Measurements from ENCODE around the gene RPS6KL1.

GRCh38 chr14:74875941-74876913, 46.8 kb downstream of the RPS6KL1 start, which contains the start of gene PROX2:
- no peak for TF ChIP-seq NFRKB (IDR thresholded peaks at IDR 0.05)
- TF ChIP-seq HDGF (IDR thresholded peaks at IDR 0.05; ENCODE audit: borderline replicate concordance) = no peak
- TF ChIP-seq BHLHE40 (IDR thresholded peaks at IDR 0.05; ENCODE audit: borderline replicate concordance) = no peak
- TF ChIP-seq LEF1 (IDR thresholded peaks at IDR 0.05; ENCODE audit: borderline replicate concordance) = no peak
- TF ChIP-seq, protein P1, sequence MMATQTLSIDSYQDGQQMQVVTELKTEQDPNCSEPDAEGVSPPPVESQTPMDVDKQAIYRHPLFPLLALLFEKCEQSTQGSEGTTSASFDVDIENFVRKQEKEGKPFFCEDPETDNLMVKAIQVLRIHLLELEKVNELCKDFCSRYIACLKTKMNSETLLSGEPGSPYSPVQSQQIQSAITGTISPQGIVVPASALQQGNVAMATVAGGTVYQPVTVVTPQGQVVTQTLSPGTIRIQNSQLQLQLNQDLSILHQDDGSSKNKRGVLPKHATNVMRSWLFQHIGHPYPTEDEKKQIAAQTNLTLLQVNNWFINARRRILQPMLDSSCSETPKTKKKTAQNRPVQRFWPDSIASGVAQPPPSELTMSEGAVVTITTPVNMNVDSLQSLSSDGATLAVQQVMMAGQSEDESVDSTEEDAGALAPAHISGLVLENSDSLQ (IDR thresholded peaks at IDR 0.05) = no peak
- no peak for TF ChIP-seq TARDBP (IDR thresholded peaks at IDR 0.05)
- no peak for TF ChIP-seq ELF4 (IDR thresholded peaks at IDR 0.05)
- no peak for TF ChIP-seq ARNT (IDR thresholded peaks at IDR 0.05)
- TF ChIP-seq L3MBTL2 (conservative IDR thresholded peaks at IDR 0.05) = no peak
- no peak for TF ChIP-seq ZNF384 (IDR thresholded peaks at IDR 0.05)
- no peak for TF ChIP-seq SP1 (IDR thresholded peaks at IDR 0.05)
- TF ChIP-seq FOXM1 (IDR thresholded peaks at IDR 0.05; ENCODE audit: borderline replicate concordance) = no peak
